ENCODE data around the gene SEC16A.

- TF ChIP-seq POLR2AphosphoS5 (IDR thresholded peaks at IDR 0.05; ENCODE audit: borderline replicate concordance, low read depth, low read length), result no peak
- TF ChIP-seq EZH2 (IDR thresholded peaks at IDR 0.05), result no peak
These were observed 49.7 kb downstream of the SEC16A start for GRCh38 chr9:136433043-136433715.

All from SK-N-MC (cell line).